HepG2 (cell line): ENCODE results near the gene PYGO1. TPM values are rescaled to one million over a fixed set of nuclear protein-coding genes. Genes with fewer than 3 reads are reported as not detected.

ENCODE experiments used
- ATAC-seq: fragments of 200-7000 bp; cut with Tn5 transposase; 3 replicates; pipeline ENCODE4 v1.9.1; 2020; ENCODE audit warnings: mild to moderate bottlenecking, moderate library complexity
- BruUV-seq: library from RNA; stranded (reverse); fragments of 400-500 nt; replicated peaks from 2 replicates; lab custom pipeline; 2021; lab: Mats Ljungman, UMichigan
- CTCF ChIA-PET: fragments of 300-600 bp; formaldehyde crosslinking; extraction: SDS; loops from one replicate; lab custom pipeline; 2021; ENCODE audit warnings: low total read pairs, inconsistent platforms, low intra/inter-chr PET ratio; lab: Yijun Ruan, JAX
- POLR2A ChIA-PET: fragments of 350-600 bp; sonication (Branson Sonifier 250); formaldehyde crosslinking; loops from one replicate; lab custom pipeline; 2020; ENCODE audit warnings: antibody characterized with exemption, inconsistent platforms; lab: Yijun Ruan, JAX
- DNase-seq: peaks from one replicate; pipeline ENCODE4 v3.0.0-alpha.2; 2015; ENCODE audit warnings: low spot score
- FAIRE-seq: peaks from 3 replicates; lab custom pipeline; 2011; peaks lifted over from hg19 to GRCh38; lab: Jason Lieb, UNC
- H2AFZ ChIP-seq: one replicate; pipeline ENCODE4 v1.6.1; 2011; ENCODE audit warnings: low read length, inconsistent platforms
- H3K27ac ChIP-seq: fragments of 300-600 bp; 3 replicates; pipeline ENCODE4 v1.8.0; 2011; ENCODE audit warnings: mixed run types, mild to moderate bottlenecking, mixed read lengths, low read length, inconsistent platforms; ENCODE audit not compliant: insufficient read depth; ENCODE audit errors: extremely low read length
- H3K27me3 ChIP-seq, 2 experiments: fragments of 200-600 bp in 1 of 2; 2 replicates in 1 of 2; 3 replicates in 1 of 2; pipeline versions ENCODE4 v1.6.0 to v1.8.0; 2011; ENCODE audit warnings: low read length in 2 of 2, mild to moderate bottlenecking in 2 of 2, moderate library complexity in 2 of 2, inconsistent platforms in 1 of 2; ENCODE audit not compliant: insufficient read depth in 2 of 2, control insufficient read depth in 1 of 2
- H3K36me3 ChIP-seq, 2 experiments: fragments of 200-600 bp in 1 of 2; replicated peaks in 1 of 2; 2 replicates in 1 of 2; 3 replicates in 1 of 2; pipeline versions ENCODE4 v1.5.1 to v1.8.0; 2011; ENCODE audit warnings: low read length in 2 of 2, inconsistent platforms in 1 of 2; ENCODE audit not compliant: insufficient read depth in 2 of 2, control insufficient read depth in 1 of 2
- H3K4me1 ChIP-seq: 2 replicates; pipeline ENCODE4 v1.5.1; 2012; ENCODE audit warnings: low read length, inconsistent platforms; ENCODE audit not compliant: insufficient read depth
- H3K4me2 ChIP-seq: 2 replicates; pipeline ENCODE4 v1.6.0; 2011; ENCODE audit warnings: low read depth, low read length, inconsistent platforms
- H3K4me3 ChIP-seq, 3 experiments: fragments of 200-600 bp in 1 of 3; sonication (generic), shearing (Covaris generic) in 1 of 3; replicated peaks in 1 of 3; 2 replicates each; pipeline ENCODE4 v1.5.1; 2011 to 2016; ENCODE audit warnings: low read length in 3 of 3, inconsistent platforms in 2 of 3, low read depth in 2 of 3, mild to moderate bottlenecking in 2 of 3, control low read depth in 1 of 3, mixed read lengths in 1 of 3; ENCODE audit not compliant: insufficient read depth in 1 of 3
- H3K79me2 ChIP-seq: one replicate; pipeline ENCODE4 v1.6.1; 2011; ENCODE audit warnings: low read length, inconsistent platforms; ENCODE audit not compliant: insufficient read depth
- H3K9ac ChIP-seq: 2 replicates; pipeline ENCODE4 v1.6.0; 2011; ENCODE audit warnings: mild to moderate bottlenecking, low read depth, low read length, inconsistent platforms; ENCODE audit not compliant: insufficient read depth
- H3K9me3 ChIP-seq: 2 replicates; pipeline ENCODE4 v1.5.1; 2012; ENCODE audit warnings: mild to moderate bottlenecking, low read length
- H4K20me1 ChIP-seq: 2 replicates; pipeline ENCODE4 v1.6.0; 2011; ENCODE audit warnings: inconsistent platforms, mild to moderate bottlenecking, low read length, moderate library complexity; ENCODE audit not compliant: insufficient read depth
- CENPBD1 ChIP-seq: sonication (generic); formaldehyde crosslinking; IDR thresholded peaks from 2 replicates; pipeline ENCODE4 v1.8.0; 2022; ENCODE audit warnings: missing genetic modification reagents, low read depth, mild to moderate bottlenecking, borderline replicate concordance
- FIP1L1 ChIP-seq: fragments of 200-400 bp; formaldehyde crosslinking; IDR thresholded peaks from 2 replicates; pipeline ENCODE4 v1.6.1; 2018; ENCODE audit warnings: low read depth, mild to moderate bottlenecking, low read length, moderate library complexity, borderline replicate concordance; ENCODE audit not compliant: insufficient read depth
- FOXK2 ChIP-seq: fragments of 450-650 bp; IDR thresholded peaks from 2 replicates; pipeline ENCODE4 v1.6.1; 2016
- KDM3A ChIP-seq: IDR thresholded peaks from 2 replicates; pipeline ENCODE4 v1.6.1; 2018; ENCODE audit warnings: low read depth, missing compliant biosample characterization
- MAX ChIP-seq: IDR thresholded peaks from 2 replicates; pipeline ENCODE4 v1.6.1; 2012; ENCODE audit warnings: inconsistent platforms
- MTF1 ChIP-seq: sonication (generic); formaldehyde crosslinking; IDR thresholded peaks from 2 replicates; pipeline ENCODE4 v1.5.0; 2020; ENCODE audit warnings: missing genetic modification reagents
- NCOA2 ChIP-seq: sonication (generic); formaldehyde crosslinking; IDR thresholded peaks from 2 replicates; pipeline ENCODE4 v1.8.0; 2022; ENCODE audit warnings: inconsistent platforms
- NR0B2 ChIP-seq: sonication (generic); formaldehyde crosslinking; IDR thresholded peaks from 2 replicates; pipeline ENCODE4 v1.4.0; 2020; ENCODE audit warnings: mild to moderate bottlenecking, missing genetic modification reagents
- POLR2A ChIP-seq, 2 experiments: IDR thresholded peaks; 2 replicates each; pipeline ENCODE4 v1.6.1; 2011; ENCODE audit warnings: low read depth in 2 of 2, low read length in 2 of 2, mild to moderate bottlenecking in 1 of 2, moderate library complexity in 1 of 2; ENCODE audit not compliant: insufficient read depth in 1 of 2
- SATB2 ChIP-seq: sonication (generic); formaldehyde crosslinking; IDR thresholded peaks from 2 replicates; pipeline ENCODE4 v1.5.0; 2020; ENCODE audit warnings: missing genetic modification reagents
- SMAD1 ChIP-seq: sonication (generic); formaldehyde crosslinking; IDR thresholded peaks from 2 replicates; pipeline ENCODE4 v1.4.0; 2020; ENCODE audit warnings: missing genetic modification reagents, low read depth, mild to moderate bottlenecking, borderline replicate concordance
- SMARCE1 ChIP-seq: fragments of 450-650 bp; IDR thresholded peaks from 2 replicates; pipeline ENCODE4 v1.6.1; 2017; ENCODE audit warnings: borderline replicate concordance
- SRSF1 ChIP-seq: fragments of 200-400 bp; formaldehyde crosslinking; optimal IDR thresholded peaks from 2 replicates; pipeline ENCODE3; 2017; ENCODE audit warnings: mild to moderate bottlenecking, low read depth, low read length, moderate library complexity
- TRIM24 ChIP-seq: sonication (generic); formaldehyde crosslinking; IDR thresholded peaks from 2 replicates; pipeline ENCODE4 v1.8.0; 2022; ENCODE audit warnings: mild to moderate bottlenecking, missing genetic modification reagents
- YEATS4 ChIP-seq: sonication (generic); formaldehyde crosslinking; IDR thresholded peaks from 2 replicates; pipeline ENCODE4 v1.4.0; 2020; ENCODE audit warnings: missing genetic modification reagents, borderline replicate concordance
- ZBTB42 ChIP-seq: sonication (generic); formaldehyde crosslinking; IDR thresholded peaks from 2 replicates; pipeline ENCODE4 v1.5.0; 2020; ENCODE audit warnings: mild to moderate bottlenecking, missing genetic modification reagents
- ZNF746 ChIP-seq: sonication (generic); formaldehyde crosslinking; IDR thresholded peaks from 2 replicates; pipeline ENCODE4 v1.8.0; 2022; ENCODE audit warnings: mild to moderate bottlenecking, missing genetic modification reagents
- ZNF776 ChIP-seq: sonication (generic); formaldehyde crosslinking; IDR thresholded peaks from 2 replicates; pipeline ENCODE4 v1.4.0; 2020; ENCODE audit warnings: mild to moderate bottlenecking, missing genetic modification reagents
- WGBS: methylation state at CpG from one replicate; pipeline ENCODE4 v1.1.6; 2017; ENCODE audit warnings: low lambda C conversion rate; 5-methylcytosine and 5-hydroxymethylcytosine counted together
- in situ Hi-C: cut with HindIII; loops from 2 replicates; pipeline ENCODE4 v1.10.0; 2017; ENCODE audit warnings: low pct_unique_long_range_greater_than_20kb; ENCODE audit not compliant: extremely low pct_ligation_motif_present
- intact Hi-C: fragments of 100-400 bp; cut with micrococcal nuclease; formaldehyde crosslinking; loops from one replicate; pipeline ENCODE4 v1.10.0; 2022; ENCODE audit not compliant: unreplicated experiment
- polyA plus RNA-seq, 8 experiments: library from polyadenylated mRNA; depleted of rRNA in 3 of 8; stranded (reverse) in 7 of 8; unstranded in 1 of 8; fragments of >200 nt; fragmentation: Illumina TruSeq in 4 of 8; extraction: Trizol in 4 of 8; gene quantifications; 2 replicates each; pipeline versions ENCODE4 v1.2.1 to v1.2.3, GENCODE V29; 2011 to 2016; ENCODE audit warnings: low read depth in 4 of 8, missing spikeins in 1 of 8, mixed read lengths in 1 of 8; ENCODE audit not compliant: insufficient read depth in 1 of 8
- total RNA-seq, 5 experiments: library from RNA; depleted of rRNA; stranded (reverse); fragments of >200 nt; fragmentation: Illumina TruSeq; extraction: Trizol; gene quantifications; 2 replicates each; pipeline ENCODE4 v1.2.3, GENCODE V29; 2016; ENCODE audit warnings: low read depth in 1 of 5
- TF ChIP-seq, protein P1 (sequence below): sonication (generic); formaldehyde crosslinking; IDR thresholded peaks from 2 replicates; pipeline ENCODE4 v1.8.1; 2023; ENCODE audit warnings: missing genetic modification reagents, inconsistent platforms, borderline replicate concordance

PYGO1 gene
- total and polyA plus RNA-seq, 2 of the 13 experiments (the other 11 are each of a cell fraction or from before 2014, with no cell fraction given) = 1.1 to 1.8 TPM

GRCh38 chr15:55615445-55615844 is 27.3 kb upstream of the PYGO1 start:
- ChIA-PET POLR2A (no interaction called here), CTCF (no interaction called here)
- 94% methylated on average over 1 of the region's 1 CpG for WGBS
- DNase-seq (no peak), FAIRE-seq (no peak)
- no peak overlapping the region for H3K9ac ChIP-seq
- H2AFZ ChIP-seq = no peak overlapping the region
- H3K4me1 ChIP-seq = no peaks in the 10 kb centered on the region
- no peak overlapping the region for H3K27ac ChIP-seq
- H3K4me2 ChIP-seq = no peak overlapping the region
- in situ Hi-C loops = no loop called here
- no peak for TF ChIP-seq SRSF1
- TF ChIP-seq TRIM24 = no peak
- TF ChIP-seq MAX = no peak
- TF ChIP-seq MTF1 = no peak
- TF ChIP-seq NCOA2 = no peak
- TF ChIP-seq, all 625 proteins: peak for 0
- intact Hi-C loops = no loop called here
- no peaks in the 10 kb centered on the region for H3K9me3 ChIP-seq
- no peaks in the 10 kb centered on the region for H3K27me3 ChIP-seq
- no TSS peak for BruUV-seq
- no peak for ATAC-seq
- 0 out of 2 replicates have a peak, but pooled peaks cover 2% of the 10 kb centered on the region for H4K20me1 ChIP-seq
- H3K36me3 ChIP-seq = peaks cover 0 to 12% of the 10 kb centered on the region in 2 experiments; a peak in 2 of 5 replicates
- H3K79me2 ChIP-seq = no peaks in the 10 kb centered on the region
- no peak overlapping the region for H3K4me3 ChIP-seq

DNA sequence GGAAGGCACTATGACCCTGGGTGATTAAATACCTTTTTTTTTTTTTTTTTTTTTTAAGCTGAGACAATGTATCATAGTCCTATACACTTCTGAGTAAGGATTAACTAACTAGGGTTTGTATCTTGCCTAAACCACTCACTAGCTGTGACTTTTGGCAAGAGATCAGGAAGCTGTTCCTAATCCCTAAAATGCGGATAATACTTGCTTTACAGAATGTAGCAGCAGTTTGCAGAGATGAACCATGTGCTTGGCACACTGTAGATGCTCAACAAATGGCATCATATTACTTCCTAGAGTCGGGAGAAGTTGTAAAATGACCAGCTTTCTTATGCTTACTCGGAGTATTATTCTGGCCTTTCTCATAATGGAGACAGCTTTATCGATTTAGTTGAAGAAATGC is 25.6 kb upstream of the PYGO1 start:
- no peaks in the 10 kb centered on the region for H3K79me2 ChIP-seq
- no peak overlapping the region for H2AFZ ChIP-seq
- POLR2A ChIA-PET = no interaction called here
- no peak for ATAC-seq
- no peaks in the 10 kb centered on the region for H3K27me3 ChIP-seq
- no peak overlapping the region for H3K27ac ChIP-seq
- in situ Hi-C loops (no loop called here), intact Hi-C loops (no loop called here)
- H3K9me3 ChIP-seq = no peaks in the 10 kb centered on the region
- no peaks in the 10 kb centered on the region for H4K20me1 ChIP-seq
- no peak overlapping the region for H3K9ac ChIP-seq
- H3K36me3 ChIP-seq = peaks cover 0 to 7% of the 10 kb centered on the region in 2 experiments; a peak in 2 of 5 replicates
- BruUV-seq = no TSS peak
- WGBS = 93% methylated on average over 4 of the region's 4 CpGs
- H3K4me2 ChIP-seq = no peak overlapping the region
- H3K4me3 ChIP-seq = no peak overlapping the region
- CTCF ChIA-PET = no interaction called here
- no peaks in the 10 kb centered on the region for H3K4me1 ChIP-seq
- DNase-seq = no peak
- no peak for FAIRE-seq
- TF ChIP-seq POLR2A (IDR thresholded peaks at IDR 0.05; ENCODE audit: insufficient read depth in 1 of 2, low read depth in 2 of 2, low read length in 2 of 2) (no peak), FIP1L1 (no peak), ZNF746 (CRISPR knock-in tag) (no peak), SMAD1 (CRISPR knock-in tag) (no peak), NR0B2 (CRISPR knock-in tag) (no peak), SMARCE1 (no peak), CENPBD1 (CRISPR knock-in tag) (no peak), FOXK2 (no peak), YEATS4 (CRISPR knock-in tag) (no peak), KDM3A (CRISPR knock-in tag) (no peak), SATB2 (no peak), ZBTB42 (CRISPR knock-in tag) (no peak), ZNF776 (CRISPR knock-in tag) (no peak)
- TF ChIP-seq, protein P1, sequence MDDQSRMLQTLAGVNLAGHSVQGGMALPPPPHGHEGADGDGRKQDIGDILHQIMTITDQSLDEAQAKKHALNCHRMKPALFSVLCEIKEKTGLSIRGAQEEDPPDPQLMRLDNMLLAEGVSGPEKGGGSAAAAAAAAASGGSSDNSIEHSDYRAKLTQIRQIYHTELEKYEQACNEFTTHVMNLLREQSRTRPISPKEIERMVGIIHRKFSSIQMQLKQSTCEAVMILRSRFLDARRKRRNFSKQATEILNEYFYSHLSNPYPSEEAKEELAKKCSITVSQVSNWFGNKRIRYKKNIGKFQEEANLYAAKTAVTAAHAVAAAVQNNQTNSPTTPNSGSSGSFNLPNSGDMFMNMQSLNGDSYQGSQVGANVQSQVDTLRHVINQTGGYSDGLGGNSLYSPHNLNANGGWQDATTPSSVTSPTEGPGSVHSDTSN (CRISPR knock-in tag) = no peak
